ENCODE results near the gene PRKAG2. TPM values are rescaled to one million over a fixed set of nuclear protein-coding genes. Genes with fewer than 3 reads are reported as not detected.

Gene PRKAG2
- total RNA-seq, 2 donors from 2014 or later: 46.1 to 54.6 TPM

DNA sequence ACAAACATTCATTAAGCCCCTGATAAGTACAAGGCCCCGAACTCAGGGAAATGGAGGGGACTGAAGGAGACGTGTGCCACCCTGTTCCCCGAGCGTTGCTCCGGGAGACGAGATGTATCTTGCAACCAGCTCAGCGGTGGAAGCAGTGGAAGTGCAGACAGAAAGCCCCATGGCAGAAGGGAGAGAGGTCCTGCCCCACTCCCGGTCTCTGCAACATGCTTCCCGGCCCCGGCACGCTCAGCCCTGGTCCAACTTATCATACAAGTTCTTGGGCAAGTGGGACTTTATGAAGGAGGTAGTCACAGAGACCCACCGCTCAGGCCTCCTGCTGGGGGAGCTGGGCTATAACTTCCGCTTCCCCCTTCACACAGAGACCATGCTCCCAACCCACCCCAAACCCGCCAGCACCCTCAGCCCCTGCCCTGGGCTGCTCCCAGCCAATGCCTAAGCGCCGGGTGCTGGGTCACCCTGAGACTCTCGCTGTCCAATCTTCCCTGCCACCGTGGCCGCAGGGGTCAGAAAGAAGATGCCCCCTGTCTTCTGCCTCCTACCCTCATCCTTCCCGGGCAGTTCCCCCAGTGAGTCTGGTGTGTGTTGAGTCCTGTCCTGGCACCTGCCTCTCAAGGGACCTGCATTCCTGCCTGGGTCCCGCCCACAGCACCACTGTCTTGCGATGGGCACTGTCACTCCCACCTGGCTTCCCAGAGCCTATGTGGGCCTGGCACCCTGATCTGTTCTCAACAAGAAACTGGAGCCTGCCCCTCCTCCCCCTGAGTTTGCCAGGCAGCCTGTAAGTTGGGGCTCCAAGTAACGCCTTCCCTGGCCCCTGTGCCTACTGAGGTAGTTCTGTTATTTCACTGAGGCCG is 157.7 kb downstream of the PRKAG2 start:
- DNase-seq: no peak
- no peak for ATAC-seq
- intact Hi-C loops (cut with DNase I, micrococcal nuclease): no loop called here

DNA sequence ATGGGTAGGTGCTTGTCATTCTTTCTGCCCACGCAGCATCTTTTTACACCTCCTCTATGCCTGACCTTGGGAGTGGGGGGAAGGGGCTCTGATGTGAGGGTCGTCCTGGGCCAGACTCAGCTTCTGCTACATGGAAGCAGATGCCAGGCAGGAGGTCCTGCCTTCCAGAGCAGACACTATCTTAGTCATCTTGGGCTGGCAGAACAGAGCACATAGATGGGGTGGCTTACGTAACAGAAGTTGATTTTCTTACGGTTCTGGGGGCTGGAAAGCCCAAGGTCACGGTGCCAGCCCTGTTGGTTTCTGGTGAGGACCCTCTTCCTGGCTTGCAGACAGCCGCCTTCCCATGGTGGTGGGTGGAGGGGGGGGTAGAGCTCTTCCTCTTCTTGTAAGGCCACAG is 159.0 kb downstream of the PRKAG2 start:
- no peak for ATAC-seq
- intact Hi-C loops (cut with DNase I, micrococcal nuclease): no loop called here
- no peak for DNase-seq

DNA sequence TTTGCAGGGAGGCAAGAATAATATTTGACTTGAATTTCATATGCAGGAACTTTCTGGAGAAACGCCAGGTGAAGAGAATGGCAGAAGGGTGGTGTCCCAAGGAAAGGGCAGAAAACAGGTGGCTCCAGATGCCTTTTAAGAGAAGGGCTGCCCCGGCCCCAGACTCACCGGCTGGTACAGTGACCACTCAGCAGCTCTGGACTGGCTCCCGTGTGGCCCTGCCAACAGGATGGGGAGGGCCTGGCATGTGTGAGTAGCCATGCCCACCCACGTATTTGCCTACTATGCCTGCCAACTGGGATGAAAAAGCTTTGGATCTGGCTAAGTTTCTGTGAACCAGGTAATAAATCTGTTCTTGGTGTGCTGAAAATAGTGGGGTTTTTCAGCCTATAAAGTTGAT is 159.5 kb downstream of the PRKAG2 start:
- ATAC-seq: no peak
- DNase-seq: no peak
- intact Hi-C loops (cut with DNase I, micrococcal nuclease): no loop called here

DNA sequence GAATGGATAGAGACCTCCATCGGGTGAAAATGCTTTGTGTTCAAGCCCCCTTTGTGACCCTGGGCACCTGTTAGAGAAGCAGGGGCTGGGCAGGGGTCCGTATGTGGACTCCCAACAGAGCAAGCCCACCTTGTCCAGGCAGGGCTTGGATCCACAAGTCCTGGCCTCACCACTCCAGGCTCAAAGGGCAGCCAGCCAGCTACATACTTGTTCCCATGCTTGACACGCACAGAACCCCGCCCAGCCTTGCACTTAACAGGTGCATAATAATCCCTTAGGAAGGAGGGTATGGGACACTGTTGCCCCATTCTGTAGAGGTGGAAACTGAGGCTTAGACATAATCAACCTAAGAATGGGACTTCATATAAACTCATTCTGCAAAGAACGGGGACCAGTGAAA is 160.6 kb downstream of the PRKAG2 start:
- DNase-seq (peak; percentile 55 to 67), ATAC-seq (peak; percentile 67)
- intact Hi-C loops (cut with DNase I, micrococcal nuclease): no loop called here

DNA sequence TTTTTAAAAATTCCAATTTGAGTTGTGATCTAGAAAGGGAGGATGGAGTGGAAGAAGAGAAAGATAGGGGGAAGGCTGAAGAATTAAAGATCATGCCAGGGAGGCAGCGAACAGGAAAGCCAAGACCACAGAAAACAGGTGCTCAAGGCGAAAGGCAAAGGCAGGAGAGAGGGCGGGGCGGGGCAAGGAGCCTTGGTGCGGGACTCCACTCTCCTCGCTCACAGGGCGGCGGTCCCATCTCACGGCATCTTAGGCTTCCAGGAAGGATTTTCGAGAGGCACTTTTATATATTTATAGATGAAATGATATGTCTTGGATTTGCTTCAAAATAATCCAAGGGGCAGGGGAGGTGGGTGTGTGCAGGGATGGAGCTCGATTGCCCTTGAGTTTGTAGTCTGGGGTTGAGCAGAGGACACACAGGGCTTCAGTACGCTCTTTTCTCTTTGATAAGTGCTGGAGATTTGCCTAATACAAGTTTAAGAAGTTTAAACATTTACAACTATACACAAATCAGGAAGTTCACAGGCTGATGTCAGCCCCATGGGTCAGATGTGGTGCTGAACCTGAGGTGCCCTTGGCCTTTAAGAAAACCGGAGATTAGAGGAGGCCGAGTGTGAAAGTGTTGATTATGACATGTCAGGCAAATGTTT is 161.1 kb downstream of the PRKAG2 start:
- peak; percentile 70 for ATAC-seq
- intact Hi-C loops (cut with DNase I, micrococcal nuclease): no loop called here
- DNase-seq: peak in 1 of 2 donors; percentile 60

DNA sequence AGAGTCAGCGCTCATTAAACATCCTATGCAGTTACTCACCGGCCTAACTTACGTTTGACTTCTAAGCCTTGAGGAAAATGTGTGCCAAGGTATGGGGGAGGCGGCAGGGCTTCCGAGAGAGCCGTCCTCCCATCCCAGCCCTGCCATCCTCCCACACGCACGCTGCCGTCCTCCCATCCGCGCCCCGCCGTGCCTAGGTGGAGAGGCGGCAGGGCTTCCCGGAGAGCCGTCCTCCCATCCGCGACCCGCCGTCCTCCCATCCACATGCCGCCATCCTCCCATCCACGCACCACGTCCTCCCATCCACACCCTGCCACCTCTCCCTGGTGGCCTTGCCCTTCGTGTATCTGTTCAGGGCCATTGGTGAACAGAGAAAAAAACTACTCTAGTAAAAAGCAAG is 162.7 kb downstream of the PRKAG2 start:
- ATAC-seq: no peak
- intact Hi-C loops (cut with DNase I, micrococcal nuclease): no loop called here
- DNase-seq: no peak

DNA sequence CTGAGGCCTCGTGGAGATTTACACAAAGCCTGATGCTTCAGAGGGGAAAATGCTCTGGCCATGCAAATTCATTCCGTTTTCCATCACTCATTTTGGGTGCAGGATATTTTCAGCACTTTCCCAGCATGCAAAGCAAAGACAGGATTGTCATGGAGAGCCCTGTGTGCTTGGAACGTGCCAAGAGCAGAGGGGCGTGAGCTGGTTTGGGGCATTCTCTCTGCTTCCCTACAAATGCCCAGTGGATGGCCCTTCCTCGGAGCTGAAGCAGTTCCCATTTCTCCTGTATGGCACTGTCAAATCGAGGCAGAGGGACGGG is 164.1 kb downstream of the PRKAG2 start:
- intact Hi-C loops (cut with DNase I, micrococcal nuclease): no loop called here
- ATAC-seq (no peak), DNase-seq (no peak)

DNA sequence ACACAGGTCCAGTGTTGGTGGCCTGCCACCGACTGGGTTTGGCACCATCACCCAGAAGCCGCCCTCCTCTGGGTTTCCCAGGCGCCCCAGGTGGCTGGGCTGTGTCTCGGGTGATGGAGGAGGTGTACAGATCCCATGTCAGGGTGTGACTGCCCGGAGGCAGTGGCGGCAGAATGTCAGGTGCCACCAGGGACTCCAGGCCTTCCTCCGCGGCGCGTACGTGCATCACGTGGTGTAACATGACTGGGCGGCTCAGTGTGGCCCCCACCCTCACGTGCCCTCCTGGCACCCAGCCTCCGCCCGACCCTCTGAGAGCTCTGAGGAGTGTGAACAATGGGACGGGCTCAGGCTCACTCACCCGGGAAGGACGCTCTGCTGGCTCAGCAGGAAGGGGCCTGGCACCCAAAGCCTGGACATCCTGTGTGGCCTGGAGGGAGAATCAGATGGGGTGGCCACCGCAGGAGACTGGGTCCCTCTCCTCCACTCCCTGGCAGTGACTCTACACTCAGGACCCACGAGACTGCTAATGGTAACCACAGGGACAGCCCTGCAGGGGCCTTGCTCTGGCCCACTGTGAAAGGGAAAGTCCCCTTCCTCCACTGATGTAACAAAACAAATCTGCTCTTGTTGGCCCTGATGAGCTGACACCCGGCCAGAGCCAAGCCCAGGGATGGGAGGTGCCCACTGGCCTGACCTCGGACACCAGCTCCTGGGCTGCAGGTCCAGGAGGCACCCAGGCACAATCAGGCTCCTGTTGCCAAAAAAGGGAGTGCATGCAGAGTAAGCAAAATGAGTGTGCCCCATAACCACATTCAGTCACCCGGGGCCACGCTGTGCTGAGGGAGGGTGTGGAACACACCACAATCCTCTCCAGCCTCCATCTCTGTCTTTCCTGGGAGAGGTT is 164.8 kb downstream of the PRKAG2 start:
- no peak for ATAC-seq
- no peak for DNase-seq
- intact Hi-C loops (cut with DNase I, micrococcal nuclease): no loop called here

DNA sequence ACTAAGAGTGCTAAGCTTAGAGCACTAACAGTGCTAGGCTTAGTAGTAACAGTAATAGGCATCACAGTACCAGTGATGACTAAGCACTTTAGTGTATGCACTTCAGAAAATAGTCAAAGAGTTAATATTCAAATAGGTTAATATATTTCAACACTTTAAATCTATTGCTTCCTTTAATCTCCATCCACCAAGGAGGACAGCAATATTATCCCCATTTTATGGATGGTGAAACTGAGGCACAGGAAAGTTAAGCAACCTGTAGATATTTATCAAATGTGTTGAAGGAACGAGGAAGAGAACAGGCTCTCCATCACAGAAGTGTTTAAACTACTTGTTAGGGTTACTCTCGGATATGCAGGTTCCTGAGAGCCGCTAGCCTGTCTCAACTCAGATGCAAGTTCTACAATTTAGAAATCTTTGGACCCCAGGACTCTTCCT is 165.5 kb downstream of the PRKAG2 start:
- DNase-seq (no peak), ATAC-seq (no peak)
- intact Hi-C loops (cut with DNase I, micrococcal nuclease): no loop called here

DNA sequence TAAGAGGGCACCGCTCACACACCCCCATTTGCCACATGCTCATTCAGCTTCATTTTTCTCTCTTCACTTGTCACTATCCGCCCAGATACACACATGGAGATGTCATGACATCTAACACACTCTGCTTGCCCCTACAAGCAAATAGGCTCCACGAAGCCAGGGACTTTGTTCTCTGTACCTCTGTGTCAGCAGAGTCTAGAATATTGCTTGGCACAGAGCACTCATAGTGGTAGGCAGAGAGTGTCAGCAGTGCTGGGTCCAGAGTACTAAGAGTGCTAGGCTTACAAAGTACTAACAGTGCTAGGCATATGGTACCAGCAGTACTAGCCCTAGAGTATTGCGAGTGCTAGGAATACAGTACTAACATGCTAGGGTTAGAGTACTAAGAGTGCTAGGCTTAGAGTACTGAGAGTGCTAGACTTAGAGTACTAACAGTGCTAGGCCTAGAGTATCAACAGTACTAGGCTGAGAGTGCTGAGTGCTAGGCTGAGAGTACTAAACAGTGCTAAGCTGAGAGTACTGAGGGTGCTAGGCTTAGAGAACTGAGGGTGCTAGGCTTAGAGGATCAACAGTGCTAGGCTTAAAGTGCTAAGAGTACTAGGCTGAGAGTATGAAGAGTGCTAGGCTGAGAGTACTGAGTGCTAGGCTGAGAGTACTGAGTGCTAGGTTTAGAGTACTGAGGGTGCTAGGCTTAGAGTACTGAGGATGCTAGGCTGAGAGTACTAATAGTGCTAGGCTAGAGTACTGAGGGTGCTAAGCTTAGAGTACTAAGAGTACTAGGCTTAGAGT is 166.1 kb downstream of the PRKAG2 start:
- ATAC-seq: peak; percentile 46
- intact Hi-C loops (cut with DNase I, micrococcal nuclease): no loop called here
- no peak for DNase-seq

DNA sequence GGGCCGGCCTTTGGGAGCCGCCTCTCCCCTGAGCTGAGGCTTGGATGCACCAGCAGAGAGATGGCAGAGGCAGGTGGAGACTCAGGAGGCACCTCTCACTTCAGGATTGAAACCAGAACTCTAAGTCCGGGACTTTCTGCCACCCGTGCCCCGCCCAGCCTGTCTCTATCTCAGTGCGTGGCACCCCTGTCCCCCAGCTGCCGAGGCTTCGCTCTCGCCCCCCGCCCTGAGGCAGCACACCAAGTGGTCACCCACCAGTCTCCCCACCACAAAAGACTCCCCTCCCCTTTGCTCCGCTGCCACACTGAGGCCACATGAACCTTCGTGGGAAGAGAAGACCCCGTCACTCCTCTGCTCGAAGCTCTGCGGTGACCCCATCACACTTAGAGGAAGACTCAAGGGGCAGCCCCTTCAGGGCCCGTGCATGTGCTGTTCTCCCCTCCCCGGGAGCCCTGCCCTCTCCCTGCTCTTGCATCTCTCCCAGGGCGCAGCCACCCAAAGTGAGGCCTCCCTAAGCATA is 166.7 kb downstream of the PRKAG2 start:
- DNase-seq (no peak), ATAC-seq (no peak)
- intact Hi-C loops (cut with DNase I, micrococcal nuclease): no loop called here

DNA sequence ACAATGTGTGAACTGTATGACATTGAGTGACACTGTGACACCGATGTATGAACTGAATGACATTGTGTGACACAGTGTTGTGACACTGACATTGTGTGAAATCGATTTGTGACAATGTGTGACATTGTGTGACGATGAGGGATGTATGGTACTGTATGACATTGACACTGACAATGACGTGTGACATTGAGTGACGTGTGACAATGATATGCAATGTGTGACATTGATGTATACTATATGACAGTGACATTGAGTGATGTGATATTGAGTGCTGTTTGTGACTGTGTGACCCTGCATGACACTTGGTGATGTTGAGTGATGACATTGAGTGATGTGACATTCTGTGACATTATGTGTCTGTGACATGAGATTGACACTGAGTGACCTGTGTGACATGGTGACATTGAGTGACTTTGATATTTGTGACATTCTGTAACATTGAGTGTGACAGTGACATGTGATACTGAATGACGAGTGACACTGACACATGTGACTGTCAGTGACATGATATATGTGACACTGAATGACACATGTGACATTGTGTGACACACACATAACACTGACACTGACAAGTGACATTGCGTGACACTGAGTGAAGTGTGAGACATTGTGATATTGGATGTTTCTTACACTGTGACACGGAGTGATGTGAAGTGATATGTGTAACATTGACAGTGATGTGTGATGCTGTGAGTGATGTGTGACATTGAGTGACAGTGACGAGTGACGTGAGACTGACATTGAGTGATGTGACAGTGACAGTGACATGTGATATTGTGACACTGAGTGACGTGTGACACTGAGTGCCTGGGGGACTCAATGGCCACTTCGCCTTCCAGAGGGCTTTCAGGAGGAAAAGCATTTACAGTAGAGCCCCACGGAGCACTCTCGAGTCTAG is 167.5 kb downstream of the PRKAG2 start:
- ATAC-seq (no peak), DNase-seq (no peak)
- intact Hi-C loops (cut with DNase I, micrococcal nuclease): no loop called here

DNA sequence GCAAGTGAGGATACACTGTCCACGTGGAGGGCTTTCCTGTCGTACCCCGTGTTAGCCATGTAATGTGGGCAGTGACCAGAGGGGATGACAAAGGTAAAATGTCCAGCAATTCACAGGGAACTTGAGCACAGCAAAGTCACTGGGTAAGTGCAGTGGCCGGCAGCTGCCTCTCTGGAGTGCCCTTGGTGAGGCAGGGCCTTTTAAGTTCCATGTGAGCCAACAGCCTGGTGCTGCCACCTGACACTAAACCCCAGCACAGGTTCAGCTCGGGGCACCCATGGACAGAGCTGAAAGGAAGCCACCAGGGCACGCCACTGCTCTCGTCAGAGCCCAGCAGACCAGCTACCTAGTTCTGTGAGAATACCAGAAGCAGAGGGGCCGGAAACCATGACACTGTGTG is 168.3 kb downstream of the PRKAG2 start:
- intact Hi-C loops (cut with DNase I, micrococcal nuclease): no loop called here
- ATAC-seq (no peak), DNase-seq (no peak)

DNA sequence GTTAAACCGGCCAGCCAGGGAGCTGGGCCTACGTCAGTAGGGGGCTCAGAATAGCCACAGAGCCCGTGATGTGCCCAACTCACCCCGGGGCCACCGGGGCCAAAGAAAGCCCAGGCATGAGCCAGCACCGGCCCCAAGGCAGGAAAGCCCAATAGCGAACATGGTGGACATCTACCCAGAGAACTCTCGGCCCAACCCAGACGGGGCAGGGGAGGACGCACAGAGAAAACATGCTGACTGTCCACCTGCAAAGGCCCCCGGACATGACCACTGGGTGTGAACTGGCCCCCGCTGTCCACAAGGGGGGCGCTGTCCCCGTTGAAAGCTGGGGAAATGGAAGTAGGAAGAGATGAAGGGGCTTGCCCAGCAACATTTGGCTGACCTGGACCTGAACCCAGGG is 169.2 kb downstream of the PRKAG2 start:
- intact Hi-C loops (cut with DNase I, micrococcal nuclease): no loop called here
- no peak for ATAC-seq
- DNase-seq: no peak

DNA sequence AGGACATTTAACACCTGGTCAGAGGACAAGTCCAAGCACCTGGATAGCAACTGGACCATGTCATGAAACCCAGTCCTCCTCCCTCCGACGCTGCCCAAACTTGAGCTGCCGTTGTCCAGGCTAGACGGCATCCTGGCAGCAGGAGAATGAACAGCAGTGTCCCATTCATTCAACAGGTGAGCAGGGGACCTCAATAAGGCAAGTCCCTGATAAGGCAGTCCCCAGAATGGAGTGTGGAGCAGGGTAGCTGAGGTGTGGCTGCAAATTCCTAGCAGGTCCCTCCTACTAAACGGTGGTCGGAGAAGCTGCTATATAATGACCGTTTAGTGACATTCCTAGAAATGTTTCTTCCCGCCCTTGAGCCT is 169.8 kb downstream of the PRKAG2 start:
- no peak for ATAC-seq
- intact Hi-C loops (cut with DNase I, micrococcal nuclease): no loop called here
- DNase-seq: no peak

DNA sequence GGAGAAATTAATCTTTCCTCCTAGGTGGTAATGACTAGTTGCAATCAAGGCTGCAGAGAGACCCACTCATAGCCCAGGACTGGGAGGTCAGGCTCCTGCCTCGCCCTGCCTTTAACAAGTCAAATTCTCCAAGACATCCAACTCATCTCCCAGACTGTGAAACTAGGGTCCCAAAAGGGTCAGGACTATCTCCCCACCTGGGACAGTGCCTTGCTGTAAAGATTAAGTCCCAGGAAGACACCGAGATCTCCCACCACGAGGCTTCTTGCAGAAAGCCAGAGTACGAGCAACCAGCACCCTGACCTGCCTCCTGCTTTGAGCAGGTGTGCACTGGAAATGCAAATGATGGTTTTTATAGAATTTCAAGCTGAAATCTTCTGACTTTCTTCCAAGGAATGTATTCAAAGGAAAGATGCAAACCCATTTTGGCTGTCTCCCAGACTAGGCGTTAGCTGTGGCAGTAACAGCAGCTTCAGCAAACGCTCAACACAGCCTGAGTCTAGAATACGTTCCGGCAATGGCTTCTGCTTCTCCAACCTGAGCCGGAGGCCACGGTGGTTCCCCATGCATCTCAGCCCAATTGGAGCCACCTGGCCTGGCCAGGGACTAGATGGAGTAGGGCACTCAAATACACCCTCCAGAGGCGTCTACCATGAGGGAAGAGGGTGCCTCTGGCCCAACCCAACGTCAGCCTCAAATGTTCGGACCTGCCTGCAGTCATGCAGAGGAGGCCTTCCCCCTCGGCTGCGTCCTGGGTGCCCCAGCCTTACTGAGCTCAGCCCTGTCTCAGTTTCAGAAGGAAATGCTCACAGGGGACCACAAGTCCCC is 170.4 kb downstream of the PRKAG2 start:
- intact Hi-C loops (cut with DNase I, micrococcal nuclease): no loop called here
- no peak for ATAC-seq
- DNase-seq: no peak
